NB4 (cell line): ENCODE results near the gene SPOCK3.

Source experiments
- DNase-seq: peaks from one replicate; pipeline ENCODE4 v3.0.0; 2010; ENCODE audit warnings: low read depth
- H3K4me3 ChIP-seq: one replicate; pipeline ENCODE4 v1.5.1; 2011; ENCODE audit warnings: mild to moderate bottlenecking, low read depth, low read length, moderate library complexity
- MYC ChIP-seq: IDR thresholded peaks from 2 replicates; pipeline ENCODE4 v1.6.1; 2011; ENCODE audit warnings: low read depth, low read length
- POLR2A ChIP-seq: IDR thresholded peaks from 2 replicates; pipeline ENCODE4 v1.6.1; 2011; ENCODE audit warnings: mild to moderate bottlenecking; ENCODE audit not compliant: insufficient read length; ENCODE audit errors: extremely low read depth
- TF ChIP-seq, protein P1 (sequence below): IDR thresholded peaks from one replicate; pipeline ENCODE4 v1.5.1; 2012; ENCODE audit warnings: low read depth, low read length
- TF ChIP-seq, protein P2 (sequence below): IDR thresholded peaks from 2 replicates; pipeline ENCODE4 v1.6.1; 2011; ENCODE audit warnings: low read depth, low read length

Gene SPOCK3

DNA sequence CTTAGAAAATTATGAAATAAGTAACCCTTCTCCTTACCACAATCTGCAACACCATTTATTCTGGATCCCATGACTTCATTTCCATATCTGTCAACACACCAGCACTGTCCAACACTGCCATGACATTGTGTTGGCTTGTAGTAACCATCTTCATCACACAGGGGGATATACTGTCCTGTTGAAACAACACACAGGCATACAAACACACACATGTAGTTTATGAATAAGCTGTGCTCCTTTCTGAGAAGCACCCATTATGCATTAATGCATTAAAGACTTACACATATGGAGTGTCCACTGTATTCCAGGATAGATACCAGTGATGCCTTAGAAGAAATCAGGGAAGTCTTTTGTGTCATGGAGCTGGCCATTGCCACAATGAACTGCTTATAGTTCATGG, 496.9 kb downstream of the SPOCK3 start:
- H3K4me3 ChIP-seq, result no peak overlapping the region
- TF ChIP-seq, protein P1, sequence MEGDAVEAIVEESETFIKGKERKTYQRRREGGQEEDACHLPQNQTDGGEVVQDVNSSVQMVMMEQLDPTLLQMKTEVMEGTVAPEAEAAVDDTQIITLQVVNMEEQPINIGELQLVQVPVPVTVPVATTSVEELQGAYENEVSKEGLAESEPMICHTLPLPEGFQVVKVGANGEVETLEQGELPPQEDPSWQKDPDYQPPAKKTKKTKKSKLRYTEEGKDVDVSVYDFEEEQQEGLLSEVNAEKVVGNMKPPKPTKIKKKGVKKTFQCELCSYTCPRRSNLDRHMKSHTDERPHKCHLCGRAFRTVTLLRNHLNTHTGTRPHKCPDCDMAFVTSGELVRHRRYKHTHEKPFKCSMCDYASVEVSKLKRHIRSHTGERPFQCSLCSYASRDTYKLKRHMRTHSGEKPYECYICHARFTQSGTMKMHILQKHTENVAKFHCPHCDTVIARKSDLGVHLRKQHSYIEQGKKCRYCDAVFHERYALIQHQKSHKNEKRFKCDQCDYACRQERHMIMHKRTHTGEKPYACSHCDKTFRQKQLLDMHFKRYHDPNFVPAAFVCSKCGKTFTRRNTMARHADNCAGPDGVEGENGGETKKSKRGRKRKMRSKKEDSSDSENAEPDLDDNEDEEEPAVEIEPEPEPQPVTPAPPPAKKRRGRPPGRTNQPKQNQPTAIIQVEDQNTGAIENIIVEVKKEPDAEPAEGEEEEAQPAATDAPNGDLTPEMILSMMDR, result no peak
- TF ChIP-seq, protein P2, sequence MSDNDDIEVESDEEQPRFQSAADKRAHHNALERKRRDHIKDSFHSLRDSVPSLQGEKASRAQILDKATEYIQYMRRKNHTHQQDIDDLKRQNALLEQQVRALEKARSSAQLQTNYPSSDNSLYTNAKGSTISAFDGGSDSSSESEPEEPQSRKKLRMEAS, result no peak
- TF ChIP-seq MYC (no peak), POLR2A (no peak)
- DNase-seq, result no peak

- H3K4me3 ChIP-seq, result no peak overlapping the region
- no peak for DNase-seq
- TF ChIP-seq, protein P2, result no peak
- TF ChIP-seq POLR2A, result no peak
- no peak for TF ChIP-seq MYC
Measured at GRCh38 chr4:166735553-166735952, 498.7 kb downstream of the SPOCK3 start.

GRCh38 chr4:166734797-166735196, 499.5 kb downstream of the SPOCK3 start:
- no peak for DNase-seq
- TF ChIP-seq, protein P2, result no peak
- TF ChIP-seq, protein P1, result no peak
- TF ChIP-seq POLR2A (no peak), MYC (no peak)

DNA sequence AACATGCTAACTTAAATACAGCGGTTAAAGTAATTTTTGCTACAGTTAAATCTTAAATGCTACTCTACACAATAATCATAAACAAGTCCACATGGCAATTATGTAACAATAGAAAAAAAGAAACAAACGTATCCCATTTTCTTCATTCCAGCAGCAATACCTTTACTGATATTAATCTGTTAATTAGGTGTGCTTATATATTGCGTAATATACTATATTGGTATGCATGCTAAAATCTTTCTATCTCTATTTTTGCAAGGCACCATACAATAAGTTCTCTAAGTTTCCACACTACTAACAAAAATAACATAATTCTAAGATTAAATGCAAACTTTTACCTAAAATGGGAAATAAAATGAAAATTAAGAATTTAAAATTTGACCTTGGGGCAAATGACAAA, 500.6 kb downstream of the SPOCK3 start:
- TF ChIP-seq, protein P2, result no peak
- TF ChIP-seq MYC (no peak), POLR2A (no peak)
- TF ChIP-seq, protein P1, result no peak
- no peak for DNase-seq
- no peak overlapping the region for H3K4me3 ChIP-seq

More at GRCh38 chr4:166734797-166735196, 499.5 kb downstream of the SPOCK3 start:
- H3K4me3 ChIP-seq, result no peak overlapping the region

GRCh38 chr4:166726832-166727231, 507.5 kb downstream of the SPOCK3 start:
- TF ChIP-seq, protein P1, result no peak
- TF ChIP-seq, protein P2, result no peak
- TF ChIP-seq MYC, result no peak
- no peak for TF ChIP-seq POLR2A
- DNase-seq, result no peak
- no peak overlapping the region for H3K4me3 ChIP-seq

- H3K4me3 ChIP-seq, result no peak overlapping the region
- TF ChIP-seq, protein P1, result no peak
- TF ChIP-seq, protein P2, result no peak
- TF ChIP-seq MYC (no peak), POLR2A (no peak)
- no peak for DNase-seq
Measured at GRCh38 chr4:166724369-166724768, 509.9 kb downstream of the SPOCK3 start.
